Activated CD4-positive, alpha-beta memory T cell treated with anti-CD3 and anti-CD28 coated beads, Interleukin-2, amount 10 ng/mL, durations not matched to agents 7 days and 5 days (primary cell): Measurements from ENCODE around the gene CLIP3. TPM values are rescaled to one million over a fixed set of nuclear protein-coding genes. Genes with fewer than 3 reads are reported as not detected.
A peak's percentile ranks its signal among the peaks of the same experiment; 100 is the strongest.

ENCODE experiments used
- CTCF ChIA-PET: fragments of 350-600 bp; sonication (Branson Sonifier 250); formaldehyde crosslinking; loops from one replicate; lab custom pipeline; 2021; ENCODE audit warnings: antibody characterized with exemption, inconsistent platforms; lab: Charles Lee
- POLR2A ChIA-PET: fragments of 350-600 bp; sonication (Branson Sonifier 250); formaldehyde crosslinking; loops from one replicate; lab custom pipeline; 2021; ENCODE audit warnings: antibody characterized with exemption; lab: Charles Lee
- DNase-seq: peaks from one replicate; pipeline ENCODE4 v3.0.0-alpha.2; 2020
- H3K27ac Mint-ChIP-seq: one replicate; pipeline ENCODE4 v1.8.0; 2021; ENCODE audit warnings: mild to moderate bottlenecking, mixed read lengths
- H3K27me3 Mint-ChIP-seq: one replicate; pipeline ENCODE4 v1.8.0; 2021; ENCODE audit warnings: mixed read lengths
- H3K36me3 Mint-ChIP-seq: one replicate; pipeline ENCODE4 v1.8.0; 2021; ENCODE audit warnings: low read depth, mixed read lengths
- H3K4me1 Mint-ChIP-seq: one replicate; pipeline ENCODE4 v1.8.0; 2021; ENCODE audit warnings: mixed read lengths
- H3K4me3 Mint-ChIP-seq: one replicate; pipeline ENCODE4 v1.8.0; 2021; ENCODE audit warnings: mild to moderate bottlenecking, mixed read lengths
- H3K9me3 Mint-ChIP-seq: one replicate; pipeline ENCODE4 v1.8.0; 2021; ENCODE audit warnings: mixed read lengths
- total RNA-seq, 2 experiments: library from RNA; stranded (reverse); gene quantifications; one replicate each; pipeline ENCODE4 v1.2.3, GENCODE V29; 2021

The CLIP3 gene
- total RNA-seq, 2 experiments from 2014 or later = 1.7 to 2.2 TPM

DNA sequence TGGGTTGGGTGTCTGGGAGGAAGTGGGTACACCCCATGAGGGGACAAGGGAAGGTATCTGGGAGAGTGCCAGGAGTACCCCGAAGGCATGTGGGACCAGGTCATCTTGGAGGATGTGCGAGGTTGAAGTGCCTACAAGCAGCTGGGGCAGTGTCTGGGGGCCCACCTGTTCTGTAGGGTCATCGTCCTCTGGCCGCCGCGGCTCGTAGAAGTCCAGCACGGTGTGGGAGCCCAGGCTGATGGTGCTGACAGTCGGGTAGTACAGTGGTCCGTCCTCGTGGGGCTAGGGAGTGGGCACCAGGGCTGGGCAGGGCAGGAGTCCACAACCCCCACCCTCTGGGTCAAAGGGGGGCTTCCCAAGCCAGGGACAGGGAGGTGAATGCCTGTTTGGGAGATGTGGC, 22.3 kb downstream of the CLIP3 start:
- ChIA-PET POLR2A (interaction anchor here (0.9 kb wide), 1 partner anchor 15 kb away, joined by 3 read pairs; no protein-coding TSS in a partner anchor), CTCF (no interaction called here)
- Mint-ChIP-seq H3K27me3 (no peaks in the 10 kb centered on the region), H3K4me1 (peaks cover 41% of the 10 kb centered on the region), H3K4me3 (no peak overlapping the region), H3K36me3 (peaks cover 8% of the 10 kb centered on the region), H3K9me3 (no peaks in the 10 kb centered on the region), H3K27ac (no peak overlapping the region)
- DNase-seq = no peak

DNA sequence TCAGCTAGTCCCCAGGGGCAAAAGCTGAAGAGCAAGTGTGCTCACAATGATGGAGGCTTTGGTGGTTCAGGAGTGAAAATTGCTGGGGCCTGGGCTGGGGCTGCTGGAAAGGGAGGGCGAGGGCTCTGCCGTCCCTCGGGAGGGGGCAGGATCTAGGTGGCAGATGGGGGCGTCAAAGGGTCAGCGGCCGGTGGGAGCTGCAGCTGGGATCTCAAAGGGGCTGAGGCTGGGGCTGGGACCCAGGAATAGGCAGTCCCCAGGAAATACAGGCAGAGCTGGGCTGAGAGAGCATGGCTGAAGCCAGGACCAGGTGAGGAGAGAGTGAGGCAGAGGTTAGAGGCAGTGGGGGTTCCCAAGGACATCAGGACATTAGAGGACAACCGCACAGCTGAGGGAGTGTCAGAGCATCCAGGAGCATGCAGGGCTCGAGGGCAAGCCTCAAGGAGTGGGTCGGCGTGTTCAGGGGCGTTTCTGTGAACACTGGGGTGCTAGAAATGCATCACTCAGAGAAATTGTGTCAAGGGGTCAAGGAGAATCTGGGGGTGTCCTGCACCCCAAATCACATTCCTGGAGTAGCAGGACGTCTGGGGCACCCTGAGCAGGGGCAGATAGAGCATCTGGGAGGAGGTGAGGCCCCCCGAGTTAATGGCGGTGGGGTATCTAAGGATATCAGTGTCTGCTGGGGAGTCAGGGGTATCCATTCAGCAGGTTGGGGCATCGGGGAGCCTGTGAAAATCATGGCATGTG, 22.9 kb downstream of the CLIP3 start:
- POLR2A ChIA-PET = interaction anchor here (0.9 kb wide), 1 partner anchor 14 kb away, joined by 3 read pairs; no protein-coding TSS in a partner anchor
- H3K27ac Mint-ChIP-seq = no peak overlapping the region
- H3K4me3 Mint-ChIP-seq = peak overlapping the region; percentile 40
- DNase-seq = no peak
- H3K4me1 Mint-ChIP-seq = peaks cover 35% of the 10 kb centered on the region
- H3K27me3 Mint-ChIP-seq = no peaks in the 10 kb centered on the region
- CTCF ChIA-PET = interaction anchor here (1.2 kb wide), 1 partner anchor 12 kb away, joined by 3 read pairs; no protein-coding TSS in a partner anchor
- H3K9me3 Mint-ChIP-seq = no peaks in the 10 kb centered on the region
- peaks cover 8% of the 10 kb centered on the region for H3K36me3 Mint-ChIP-seq

DNA sequence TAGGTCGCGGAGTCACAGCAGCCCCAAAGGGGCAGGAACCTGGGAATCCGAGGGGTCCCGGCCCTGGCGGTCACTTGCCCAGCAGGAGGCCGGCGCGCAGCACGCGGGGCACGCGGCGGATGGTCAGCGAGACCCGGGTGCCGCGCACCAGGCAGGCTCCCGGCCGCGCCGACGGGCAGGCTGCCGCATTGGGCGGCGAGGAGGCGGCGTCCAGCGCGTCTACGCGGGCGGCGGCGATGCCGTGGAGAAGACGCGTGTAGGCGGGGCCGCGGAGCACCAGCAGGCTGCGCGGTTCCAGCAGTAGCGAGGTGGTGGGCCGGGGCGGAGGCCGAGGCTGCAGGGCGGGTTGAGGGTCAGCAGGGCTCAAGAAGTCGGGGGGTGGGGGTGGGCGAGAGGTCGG, 23.5 kb downstream of the CLIP3 start:
- no peaks in the 10 kb centered on the region for H3K27me3 Mint-ChIP-seq
- ChIA-PET CTCF (interaction anchor here (1.2 kb wide), 1 partner anchor 11 kb away, joined by 3 read pairs; no protein-coding TSS in a partner anchor), POLR2A (interaction anchor here (0.9 to 1.5 kb wide), 2 partner anchors 14 kb away, joined by 3 to 4 read pairs; no protein-coding TSS in a partner anchor)
- peaks cover 10% of the 10 kb centered on the region for H3K36me3 Mint-ChIP-seq
- peak; percentile 60 for DNase-seq
- peaks cover 29% of the 10 kb centered on the region for H3K4me1 Mint-ChIP-seq
- peak overlapping the region; percentile 40 for H3K4me3 Mint-ChIP-seq
- no peak overlapping the region for H3K27ac Mint-ChIP-seq
- no peaks in the 10 kb centered on the region for H3K9me3 Mint-ChIP-seq

DNA sequence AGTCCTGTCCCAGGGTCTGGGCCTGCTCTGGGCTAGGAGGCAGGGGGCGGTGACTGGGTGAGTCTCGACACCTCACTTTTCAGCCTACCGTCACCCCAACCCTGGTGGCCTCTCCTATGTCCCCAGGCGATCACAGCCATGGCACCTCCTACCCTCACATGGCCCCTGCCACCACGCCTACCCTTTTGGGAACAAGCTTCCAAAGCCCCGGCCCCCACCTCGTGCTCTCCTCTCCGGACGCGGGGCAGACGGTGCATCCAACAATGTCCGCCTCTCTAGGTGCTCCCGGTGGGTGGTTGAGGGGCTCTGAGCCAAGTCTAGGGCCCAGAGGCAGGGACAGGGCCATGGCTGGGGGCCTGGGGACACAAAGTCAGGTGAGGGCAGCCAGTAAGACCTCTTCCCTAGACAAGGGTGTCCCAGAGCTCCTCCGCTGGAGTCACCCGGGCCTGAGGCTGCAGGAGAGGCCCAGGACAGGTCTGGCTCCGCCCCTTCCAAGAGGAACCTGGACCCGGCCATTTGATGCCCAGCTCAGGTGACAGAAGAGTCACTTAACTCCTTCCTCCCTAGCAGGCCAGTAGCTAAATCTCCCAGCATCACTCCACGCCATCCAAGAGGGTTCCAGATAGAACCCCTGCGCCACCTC, 24.2 kb downstream of the CLIP3 start, which contains the start of gene SYNE4:
SYNE4 (minus strand) TSS at position 478 of the 643 bp plus-strand sequence; CDS start at position 346, 132 bp downstream.
- Mint-ChIP-seq H3K4me3 (peak within 1 kb of the TSS; percentile 40), H3K36me3 (peaks cover 8% of the 10 kb centered on the region), H3K4me1 (peaks cover 22% of the 10 kb centered on the region), H3K27me3 (no peaks in the 10 kb centered on the region), H3K9me3 (no peaks in the 10 kb centered on the region), H3K27ac (no peak within 1 kb of the TSS)
- DNase-seq = no peak
- ChIA-PET POLR2A (interaction anchor here (1.5 kb wide), 1 partner anchor 13 kb away, joined by 4 read pairs; no protein-coding TSS in a partner anchor), CTCF (interaction anchor here (1.2 kb wide), 1 partner anchor 11 kb away, joined by 3 read pairs; no protein-coding TSS in a partner anchor)

DNA sequence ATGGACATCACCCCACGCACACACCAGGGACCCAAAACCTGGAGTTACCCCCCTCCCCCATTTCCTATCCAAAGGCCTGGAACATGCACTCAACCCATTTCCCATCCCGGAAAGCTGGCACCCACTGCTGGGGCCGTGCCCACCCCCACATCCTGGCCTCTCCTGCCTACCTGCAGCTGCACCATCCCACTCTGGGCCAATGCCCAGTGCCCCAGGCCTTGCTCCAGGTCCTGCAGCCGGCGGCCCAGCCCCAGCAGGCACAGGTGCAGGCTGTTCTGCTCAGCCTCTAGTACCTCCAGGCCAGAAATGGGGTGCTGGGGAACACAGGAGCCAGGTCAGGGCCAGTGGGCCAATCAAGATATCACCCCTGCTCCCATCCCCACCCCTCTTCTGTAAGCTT, 25.7 kb downstream of the CLIP3 start:
- Mint-ChIP-seq H3K27ac (no peak overlapping the region), H3K27me3 (no peaks in the 10 kb centered on the region), H3K36me3 (peaks cover 11% of the 10 kb centered on the region), H3K4me1 (peaks cover 10% of the 10 kb centered on the region), H3K4me3 (no peak overlapping the region), H3K9me3 (no peaks in the 10 kb centered on the region)
- no peak for DNase-seq
- ChIA-PET CTCF (interaction anchor here (0.8 kb wide), 1 partner anchor 9 kb away, joined by 3 read pairs; no protein-coding TSS in a partner anchor), POLR2A (no interaction called here)

DNA sequence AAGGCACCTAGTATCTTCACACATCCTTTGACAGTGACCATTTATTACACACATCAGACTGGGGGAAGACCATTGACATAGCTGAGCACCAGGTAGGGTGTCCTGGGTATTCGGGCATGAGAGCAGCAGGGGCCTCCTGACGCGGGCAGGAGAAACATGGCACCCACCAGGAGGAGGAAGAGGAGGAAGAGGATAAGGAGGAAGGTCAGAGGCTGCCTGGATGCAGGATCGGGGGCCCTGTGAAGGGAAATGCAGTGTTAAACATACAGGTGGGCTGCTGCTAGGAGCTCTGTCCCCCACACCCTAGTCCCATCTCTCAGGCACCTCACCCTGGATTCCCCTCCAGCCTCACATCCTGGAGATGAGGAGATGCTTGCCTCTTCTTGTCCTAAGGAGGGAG, 29.4 kb downstream of the CLIP3 start:
- Mint-ChIP-seq H3K27me3 (no peaks in the 10 kb centered on the region), H3K36me3 (peaks cover 23% of the 10 kb centered on the region), H3K27ac (no peak overlapping the region), H3K9me3 (no peaks in the 10 kb centered on the region), H3K4me1 (peaks cover 3% of the 10 kb centered on the region), H3K4me3 (no peak overlapping the region)
- ChIA-PET CTCF (no interaction called here), POLR2A (interaction anchor here (1.7 kb wide), 1 partner anchor 11 kb away, joined by 7 read pairs; the partner anchor contains the start of gene ALKBH6)
- no peak for DNase-seq

DNA sequence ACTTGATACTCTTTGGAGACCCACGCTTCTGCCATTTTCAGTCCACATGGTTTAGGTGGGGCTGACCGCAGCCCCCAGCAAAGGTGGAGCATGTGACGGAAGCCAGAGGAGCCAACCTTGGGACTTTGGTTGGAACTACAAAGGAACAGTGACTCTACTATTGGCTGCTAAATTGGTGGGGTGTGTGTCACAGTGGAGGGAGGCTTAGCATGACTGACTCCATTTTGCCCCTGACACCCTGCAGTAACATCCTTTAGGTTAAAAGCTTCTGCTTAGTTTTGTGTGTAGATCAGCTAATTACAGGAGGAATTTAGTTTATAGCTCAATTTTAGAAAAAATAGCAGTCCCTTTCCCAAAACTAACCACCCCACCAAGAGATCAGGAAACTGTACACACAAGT, 31.1 kb downstream of the CLIP3 start:
- H3K27ac Mint-ChIP-seq = no peak overlapping the region

DNA sequence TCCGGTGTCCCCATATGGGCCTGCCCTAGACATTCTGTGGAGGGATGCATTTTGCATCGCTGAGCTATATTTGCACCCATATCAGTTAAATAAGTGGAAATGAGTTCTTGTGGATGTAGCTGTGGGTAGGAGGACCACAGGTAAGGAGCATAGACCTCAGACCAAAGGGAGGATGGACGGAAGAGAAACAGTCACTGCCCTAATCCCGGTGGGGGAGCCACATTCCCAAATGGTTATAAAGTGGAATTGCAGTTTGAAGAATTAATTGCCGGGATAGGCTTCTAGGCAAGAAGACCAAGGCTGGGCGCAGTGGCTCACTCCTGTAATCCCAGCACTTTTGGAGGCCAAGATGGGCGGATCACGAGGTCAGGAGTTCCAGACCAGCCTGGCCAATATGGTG, 35.9 kb downstream of the CLIP3 start:
- H3K27ac Mint-ChIP-seq = no peak overlapping the region

More for the DNA sequence above, 31.1 kb downstream of the CLIP3 start:
- peaks cover 13% of the 10 kb centered on the region for H3K4me1 Mint-ChIP-seq
- peaks cover 32% of the 10 kb centered on the region for H3K36me3 Mint-ChIP-seq
- H3K27me3 Mint-ChIP-seq = no peaks in the 10 kb centered on the region
- DNase-seq = no peak
- H3K4me3 Mint-ChIP-seq = no peak overlapping the region
- ChIA-PET POLR2A (no interaction called here), CTCF (interaction anchor here (1.2 kb wide), 1 partner anchor 70 kb away, joined by 3 read pairs; no protein-coding TSS in a partner anchor)
- H3K9me3 Mint-ChIP-seq = no peaks in the 10 kb centered on the region

DNA sequence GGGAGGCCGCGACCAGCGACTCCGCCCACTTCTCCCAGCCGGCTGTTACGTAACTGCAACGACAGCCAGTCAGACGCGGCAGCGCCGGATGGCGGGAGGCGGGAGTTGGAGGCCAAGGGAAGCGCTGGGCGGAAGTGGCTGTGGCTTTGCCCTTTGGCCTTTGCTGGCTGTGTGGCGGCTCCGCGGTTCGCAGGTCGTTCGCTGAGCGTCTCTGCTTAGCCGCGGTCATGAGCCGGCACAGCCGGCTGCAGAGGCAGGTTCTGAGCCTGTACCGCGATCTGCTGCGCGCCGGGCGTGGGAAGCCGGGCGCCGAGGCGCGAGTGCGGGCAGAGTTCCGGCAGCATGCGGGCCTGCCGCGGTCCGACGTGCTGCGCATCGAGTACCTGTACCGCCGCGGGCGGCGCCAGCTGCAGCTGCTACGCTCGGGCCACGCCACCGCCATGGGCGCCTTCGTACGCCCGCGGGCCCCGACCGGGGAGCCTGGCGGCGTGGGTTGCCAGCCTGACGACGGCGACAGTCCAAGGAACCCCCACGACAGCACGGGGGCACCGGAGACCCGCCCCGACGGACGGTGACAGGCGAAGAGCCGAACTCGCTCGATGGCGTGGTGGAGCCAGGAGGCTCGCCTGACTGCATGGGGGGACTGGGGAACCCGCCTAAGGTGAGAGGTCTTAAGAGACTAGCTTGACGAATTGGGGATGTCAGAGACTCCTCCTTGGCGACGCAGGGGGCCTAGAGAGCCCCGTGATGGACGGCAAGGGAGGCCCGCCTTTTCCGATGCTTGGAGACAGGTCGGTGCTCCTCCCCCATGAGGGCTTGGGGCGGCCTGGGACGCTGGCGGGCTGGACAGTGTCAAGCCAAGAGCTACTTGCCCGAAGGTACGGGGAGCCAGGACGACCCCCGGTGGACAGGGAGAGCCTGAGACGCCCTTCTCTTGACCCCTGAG, 37.4 kb downstream of the CLIP3 start, which contains the start of gene SDHAF1:
SDHAF1 (plus strand) TSS at position 141 of the 946 bp plus-strand sequence; CDS start at position 228, 87 bp downstream.
- Mint-ChIP-seq H3K27me3 (no peaks in the 10 kb centered on the region), H3K4me3 (peak within 1 kb of the TSS; percentile 82), H3K27ac (peak within 1 kb of the TSS; percentile 79), H3K36me3 (peaks cover 17% of the 10 kb centered on the region), H3K4me1 (peaks cover 31% of the 10 kb centered on the region), H3K9me3 (no peaks in the 10 kb centered on the region)
- POLR2A ChIA-PET = interaction anchor here (0.7 to 4.6 kb wide), 9 partner anchors 12 to 732 kb away, joined by 3 to 20 read pairs (median 4); partner anchors contain the start of genes ALKBH6, SYNE4, THAP8 and WDR62
- peak; percentile 96 for DNase-seq
- CTCF ChIA-PET = interaction anchor here (0.6 kb wide), 1 partner anchor 80 kb away, joined by 3 read pairs; no protein-coding TSS in a partner anchor

More for the DNA sequence above, 35.9 kb downstream of the CLIP3 start:
- H3K9me3 Mint-ChIP-seq = no peaks in the 10 kb centered on the region
- peaks cover 31% of the 10 kb centered on the region for H3K4me1 Mint-ChIP-seq
- no peaks in the 10 kb centered on the region for H3K27me3 Mint-ChIP-seq
- no peak for DNase-seq
- ChIA-PET CTCF (interaction anchor here (0.7 to 1.3 kb wide), 2 partner anchors 47 to 57 kb away, joined by 3 read pairs; partner anchors contain the start of gene THAP8), POLR2A (interaction anchor here (3.3 to 4.6 kb wide), 2 partner anchors 17 to 58 kb away, joined by 14 to 20 read pairs; partner anchors contain the start of genes ALKBH6, THAP8 and WDR62)
- H3K4me3 Mint-ChIP-seq = peak overlapping the region; percentile 82
- H3K36me3 Mint-ChIP-seq = peaks cover 29% of the 10 kb centered on the region

DNA sequence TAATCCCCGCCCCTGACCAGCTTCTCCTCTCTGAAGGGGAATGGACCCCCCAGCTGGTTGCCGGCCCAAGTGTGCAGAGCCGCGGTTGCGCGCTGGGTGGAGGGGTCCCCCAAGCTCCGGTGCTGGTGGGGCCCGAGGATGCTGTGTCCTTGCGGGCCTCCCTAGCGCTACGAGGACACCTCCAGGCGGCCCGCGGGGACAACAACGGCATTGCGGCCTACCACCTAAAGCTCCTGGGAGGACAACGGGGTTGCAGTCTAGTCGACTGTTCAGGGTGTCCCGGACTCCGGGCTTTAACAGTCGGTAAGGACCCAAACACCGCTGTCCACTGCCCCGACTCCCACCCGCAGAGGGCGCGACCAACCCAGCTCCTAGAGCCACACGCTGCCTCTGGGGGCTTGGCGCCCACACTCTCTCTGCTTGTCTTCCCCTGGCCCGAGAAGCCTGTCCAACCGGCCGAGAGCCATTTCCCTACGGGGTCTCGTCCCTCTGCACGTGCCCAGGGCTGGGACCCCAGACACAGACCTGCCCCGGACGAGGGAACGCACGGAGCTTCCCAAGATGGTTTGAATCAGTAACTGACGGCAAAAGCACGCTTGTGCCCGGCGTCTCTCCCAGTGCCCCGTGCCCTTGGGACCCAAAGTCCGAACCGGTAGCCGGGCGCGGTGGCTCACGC, 38.6 kb downstream of the CLIP3 start:
- Mint-ChIP-seq H3K27me3 (no peaks in the 10 kb centered on the region), H3K36me3 (peaks cover 13% of the 10 kb centered on the region), H3K4me1 (peaks cover 28% of the 10 kb centered on the region), H3K27ac (no peak overlapping the region), H3K9me3 (no peaks in the 10 kb centered on the region), H3K4me3 (peak overlapping the region; percentile 44)
- ChIA-PET CTCF (interaction anchor here (1.0 kb wide), 1 partner anchor 62 kb away, joined by 3 read pairs; no protein-coding TSS in a partner anchor), POLR2A (interaction anchor here (0.9 to 4.6 kb wide), 4 partner anchors 20 to 282 kb away, joined by 3 to 20 read pairs (median 12); partner anchors contain the start of genes ALKBH6, THAP8 and WDR62)
- no peak for DNase-seq
